HepG2 (cell line): ENCODE measurements around the gene TRIM54. TPM values are rescaled to one million over a fixed set of nuclear protein-coding genes. Genes with fewer than 3 reads are reported as not detected.

Source experiments
- CBX2 ChIP-seq, 2 experiments: fragments of 200-600 bp in 1 of 2; sonication (generic); formaldehyde crosslinking in 1 of 2; IDR thresholded peaks; 2 replicates each; pipeline versions ENCODE4 v1.7.0 to v1.8.1; 2018 to 2022; ENCODE audit warnings: low read depth in 2 of 2, low read length in 1 of 2, mild to moderate bottlenecking in 1 of 2, missing genetic modification reagents in 1 of 2
- CC2D1A ChIP-seq: sonication (generic); formaldehyde crosslinking; IDR thresholded peaks from 2 replicates; pipeline ENCODE4 v1.8.1; 2023; ENCODE audit warnings: mild to moderate bottlenecking, missing genetic modification reagents
- FOSL2 ChIP-seq: sonication (generic); formaldehyde crosslinking; IDR thresholded peaks from 2 replicates; pipeline ENCODE4 v1.4.0; 2020; ENCODE audit warnings: missing genetic modification reagents
- GATAD2A ChIP-seq: IDR thresholded peaks from 2 replicates; pipeline ENCODE4 v1.6.1; 2016
- GLI4 ChIP-seq: sonication (generic); formaldehyde crosslinking; IDR thresholded peaks from 2 replicates; pipeline ENCODE4 v1.5.1; 2020; ENCODE audit warnings: missing genetic modification reagents, mild to moderate bottlenecking, moderate library complexity, borderline replicate concordance
- HNRNPL ChIP-seq: fragments of 200-400 bp; formaldehyde crosslinking; IDR thresholded peaks from 2 replicates; pipeline ENCODE4 v1.6.1; 2017; ENCODE audit warnings: mild to moderate bottlenecking, low read depth, low read length
- MAZ ChIP-seq, 2 experiments: sonication (generic) in 1 of 2; formaldehyde crosslinking in 1 of 2; IDR thresholded peaks; 2 replicates each; pipeline versions ENCODE4 v1.5.0 to v1.6.1; 2012 to 2020; ENCODE audit warnings: low read depth in 2 of 2, mild to moderate bottlenecking in 2 of 2, borderline replicate concordance in 1 of 2, improper control_type of control experiment in 1 of 2, low read length in 1 of 2, missing genetic modification reagents in 1 of 2, moderate library complexity in 1 of 2
- MED8 ChIP-seq: sonication (generic); formaldehyde crosslinking; IDR thresholded peaks from 2 replicates; pipeline ENCODE4 v1.8.1; 2023; ENCODE audit warnings: mild to moderate bottlenecking, missing genetic modification reagents; ENCODE audit not compliant: insufficient replicate concordance
- NFATC3 ChIP-seq: sonication (generic); formaldehyde crosslinking; IDR thresholded peaks from 2 replicates; pipeline ENCODE4 v1.5.1; 2020; ENCODE audit warnings: mild to moderate bottlenecking, missing genetic modification reagents
- PRDM15 ChIP-seq: sonication (generic); formaldehyde crosslinking; IDR thresholded peaks from 2 replicates; pipeline ENCODE4 v1.4.0; 2020; ENCODE audit warnings: missing genetic modification reagents
- SALL1 ChIP-seq: sonication (generic); formaldehyde crosslinking; IDR thresholded peaks from 2 replicates; pipeline ENCODE4 v1.8.0; 2022; ENCODE audit warnings: mild to moderate bottlenecking, missing genetic modification reagents
- SMAD1 ChIP-seq: sonication (generic); formaldehyde crosslinking; IDR thresholded peaks from 2 replicates; pipeline ENCODE4 v1.4.0; 2020; ENCODE audit warnings: missing genetic modification reagents, low read depth, mild to moderate bottlenecking, borderline replicate concordance
- SP4 ChIP-seq: sonication (generic); formaldehyde crosslinking; IDR thresholded peaks from 2 replicates; pipeline ENCODE4 v1.8.1; 2023; ENCODE audit warnings: mild to moderate bottlenecking, missing genetic modification reagents
- TEAD2 ChIP-seq: sonication (generic); formaldehyde crosslinking; IDR thresholded peaks from 2 replicates; pipeline ENCODE4 v1.9.0; 2021; ENCODE audit warnings: missing genetic modification reagents
- TFE3 ChIP-seq: IDR thresholded peaks from 2 replicates; pipeline ENCODE4 v1.6.1; 2016
- ZFX ChIP-seq: sonication (generic); formaldehyde crosslinking; IDR thresholded peaks from 2 replicates; pipeline ENCODE4 v1.4.0; 2020; ENCODE audit warnings: mild to moderate bottlenecking, low read depth, missing genetic modification reagents, moderate library complexity
- ZNF224 ChIP-seq: sonication (generic); formaldehyde crosslinking; IDR thresholded peaks from 2 replicates; pipeline ENCODE4 v1.5.0; 2020; ENCODE audit warnings: mild to moderate bottlenecking, missing genetic modification reagents
- ZNF263 ChIP-seq: sonication (generic); formaldehyde crosslinking; IDR thresholded peaks from 2 replicates; pipeline ENCODE4 v1.4.0; 2020; ENCODE audit warnings: missing genetic modification reagents
- ZNF3 ChIP-seq: IDR thresholded peaks from 2 replicates; pipeline ENCODE4 v1.7.0; 2017; ENCODE audit warnings: inconsistent platforms
- ZNF414 ChIP-seq: sonication (generic); formaldehyde crosslinking; IDR thresholded peaks from 2 replicates; pipeline ENCODE4 v1.5.0; 2020; ENCODE audit warnings: missing genetic modification reagents
- ZNF44 ChIP-seq: sonication (generic); formaldehyde crosslinking; IDR thresholded peaks from 2 replicates; pipeline ENCODE4 v1.5.1; 2020; ENCODE audit warnings: mild to moderate bottlenecking, missing genetic modification reagents
- ZNF543 ChIP-seq: sonication (generic); formaldehyde crosslinking; IDR thresholded peaks from 2 replicates; pipeline ENCODE4 v1.4.0; 2020; ENCODE audit warnings: mild to moderate bottlenecking, missing genetic modification reagents
- ZSCAN30 ChIP-seq: sonication (generic); formaldehyde crosslinking; IDR thresholded peaks from 2 replicates; pipeline ENCODE4 v1.5.0; 2020; ENCODE audit warnings: mild to moderate bottlenecking, missing genetic modification reagents
- ZZZ3 ChIP-seq: sonication (generic); formaldehyde crosslinking; IDR thresholded peaks from 2 replicates; pipeline ENCODE4 v1.4.0; 2020; ENCODE audit warnings: missing genetic modification reagents, mild to moderate bottlenecking, borderline replicate concordance
- polyA plus RNA-seq, 8 experiments: library from polyadenylated mRNA; depleted of rRNA in 3 of 8; stranded (reverse) in 7 of 8; unstranded in 1 of 8; fragments of >200 nt; fragmentation: Illumina TruSeq in 4 of 8; extraction: Trizol in 4 of 8; gene quantifications; 2 replicates each; pipeline versions ENCODE4 v1.2.1 to v1.2.3, GENCODE V29; 2011 to 2016; ENCODE audit warnings: low read depth in 4 of 8, missing spikeins in 1 of 8, mixed read lengths in 1 of 8; ENCODE audit not compliant: insufficient read depth in 1 of 8
- total RNA-seq, 5 experiments: library from RNA; depleted of rRNA; stranded (reverse); fragments of >200 nt; fragmentation: Illumina TruSeq; extraction: Trizol; gene quantifications; 2 replicates each; pipeline ENCODE4 v1.2.3, GENCODE V29; 2016; ENCODE audit warnings: low read depth in 1 of 5

Gene TRIM54
- total and polyA plus RNA-seq, 2 of the 13 experiments (the other 11 are each of a cell fraction or from before 2014, with no cell fraction given) = 0.07 to 0.13 TPM

- TF ChIP-seq MAZ (IDR thresholded peaks at IDR 0.05; ENCODE audit: borderline replicate concordance, low read depth, low read length) (no peak; the same call in 1 of the 2 replicates), MAZ (CRISPR knock-in tag; IDR thresholded peaks at IDR 0.05; ENCODE audit: low read depth) (no peak), TFE3 (CRISPR knock-in tag) (no peak; the same call in none of the 2 replicates), ZNF414 (CRISPR knock-in tag) (0 out of 2 replicates have a peak, but pooled peaks have one; percentile 15), PRDM15 (CRISPR knock-in tag) (no peak), ZNF263 (CRISPR knock-in tag) (peak; percentile 71), SMAD1 (CRISPR knock-in tag) (0 out of 2 replicates have a peak, but pooled peaks have one; percentile 77), SP4 (CRISPR knock-in tag) (peak; percentile 42; the same call in 1 of the 2 replicates), ZNF3 (CRISPR knock-in tag) (no peak), ZNF224 (CRISPR knock-in tag) (no peak), ZNF44 (CRISPR knock-in tag) (0 out of 2 replicates have a peak, but pooled peaks have one; percentile 46), CBX2 (IDR thresholded peaks at IDR 0.05; ENCODE audit: low read depth, low read length) (no peak), CBX2 (CRISPR knock-in tag; IDR thresholded peaks at IDR 0.05; ENCODE audit: low read depth) (0 out of 2 replicates have a peak, but pooled peaks have one; percentile 64), ZZZ3 (CRISPR knock-in tag) (no peak), TEAD2 (CRISPR knock-in tag) (no peak), CC2D1A (peak; percentile 75; the same call in 1 of the 2 replicates), ZNF543 (CRISPR knock-in tag) (peak; percentile 61), GLI4 (CRISPR knock-in tag) (peak; percentile 20; the same call in 1 of the 2 replicates), NFATC3 (CRISPR knock-in tag) (no peak), GATAD2A (CRISPR knock-in tag) (peak; percentile 75), HNRNPL (no peak), FOSL2 (CRISPR knock-in tag) (peak; percentile 35), SALL1 (CRISPR knock-in tag) (peak; percentile 85), ZFX (CRISPR knock-in tag) (peak; percentile 70), MED8 (CRISPR knock-in tag) (no peak), ZSCAN30 (CRISPR knock-in tag) (no peak)
Measured at GRCh38 chr2:27353762-27354596, 71.8 kb downstream of the TRIM54 start (continued).
